ENCODE results near the gene RNPS1. TPM values are rescaled to one million over a fixed set of nuclear protein-coding genes. Genes with fewer than 3 reads are reported as not detected.
"Not testable (repeated sequence)": the region's sequence is repeated elsewhere in the genome, so short reads cannot be mapped to it uniquely, and the experiment has no call there.

RNPS1 gene
- total and polyA plus RNA-seq, 5 experiments from 2014 or later: 162 to 289 (median 197) TPM

DNA sequence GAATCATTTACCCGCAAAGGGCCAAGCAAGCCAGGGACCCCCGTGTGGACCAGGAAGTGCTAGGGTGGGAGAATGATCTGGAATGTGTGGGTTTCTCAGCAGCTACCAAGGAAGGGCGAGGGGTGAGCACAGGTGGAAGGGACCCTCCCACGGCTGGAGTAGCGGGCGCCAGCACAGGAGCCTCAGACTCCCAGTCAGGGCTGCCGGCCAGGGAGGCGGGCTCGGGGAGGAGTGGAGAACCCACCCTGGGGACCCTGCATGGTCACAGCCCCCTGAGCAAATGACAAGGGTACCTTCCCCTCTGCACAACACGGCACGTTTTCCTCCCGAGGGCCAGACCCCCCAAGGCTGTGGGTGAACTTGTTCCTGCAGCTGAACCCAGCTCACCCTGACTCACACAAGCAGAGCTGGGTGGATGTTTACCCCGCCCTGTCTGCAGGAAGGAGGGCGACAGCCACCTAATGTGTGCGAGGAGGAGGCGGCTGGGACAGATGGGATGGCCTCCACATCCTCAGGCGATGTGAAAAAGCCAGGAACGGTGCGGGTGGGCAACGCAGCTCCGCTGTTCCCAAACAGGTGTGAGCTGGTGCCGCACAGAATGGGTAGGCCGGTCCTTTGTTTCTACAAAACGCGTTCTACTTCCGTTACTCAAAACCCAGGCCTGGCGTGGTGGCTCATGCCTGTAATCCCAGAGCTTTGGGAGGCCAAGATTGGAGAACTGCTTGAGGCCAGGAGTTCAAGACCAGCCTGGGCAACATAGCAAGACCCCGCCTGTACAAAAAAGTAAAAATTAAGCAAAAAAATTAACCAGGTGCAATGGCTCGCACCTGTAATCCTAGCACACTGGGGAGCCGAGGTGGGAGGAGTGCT is 22.8 kb downstream of the RNPS1 start:
- Mint-ChIP-seq H3K27ac (peak overlapping the region in 1 of 10 donors; percentile 34), H3K27me3 (no peaks in the 10 kb centered on the region), H3K4me3 (no peak overlapping the region), H3K36me3 (peaks cover 0 to 3% (median 0%) of the 10 kb centered on the region in 3 donors), H3K9me3 (no peaks in the 10 kb centered on the region), H3K4me1 (peaks cover 0 to 3% (median under 1%) of the 10 kb centered on the region in 4 donors)
- DNase-seq (peak in 1 of 10 donors; percentile 56), ATAC-seq (no peak)
- POLR2A ChIA-PET: no interaction called here

DNA sequence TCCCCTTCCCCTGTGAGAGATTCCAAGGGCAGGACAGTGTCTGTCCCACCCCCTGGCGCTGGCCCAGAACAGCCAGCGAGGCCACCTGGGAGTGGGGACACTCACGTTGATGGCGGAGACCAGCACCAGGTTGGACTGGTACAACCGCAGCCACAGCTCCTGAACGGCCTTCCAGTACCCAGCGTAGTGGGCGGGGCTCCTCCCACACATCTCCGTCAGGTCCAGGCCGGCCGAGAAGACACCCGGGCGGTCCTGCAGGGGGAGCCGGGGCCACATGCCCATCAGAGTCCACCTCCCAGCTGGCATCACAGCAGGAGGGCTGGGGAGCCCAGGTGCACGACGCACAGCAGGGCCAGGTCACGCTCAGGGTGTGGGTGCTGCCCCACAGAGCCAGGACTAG is 23.6 kb downstream of the RNPS1 start:
- Mint-ChIP-seq H3K27me3 (no peaks in the 10 kb centered on the region), H3K36me3 (peaks cover 0 to 3% (median 0%) of the 10 kb centered on the region in 3 donors), H3K4me1 (no peaks in the 10 kb centered on the region), H3K9me3 (no peaks in the 10 kb centered on the region), H3K27ac (no peak overlapping the region), H3K4me3 (no peak overlapping the region)
- POLR2A ChIA-PET: no interaction called here
- DNase-seq (peak in 1 of 10 donors; percentile 53), ATAC-seq (no peak)

DNA sequence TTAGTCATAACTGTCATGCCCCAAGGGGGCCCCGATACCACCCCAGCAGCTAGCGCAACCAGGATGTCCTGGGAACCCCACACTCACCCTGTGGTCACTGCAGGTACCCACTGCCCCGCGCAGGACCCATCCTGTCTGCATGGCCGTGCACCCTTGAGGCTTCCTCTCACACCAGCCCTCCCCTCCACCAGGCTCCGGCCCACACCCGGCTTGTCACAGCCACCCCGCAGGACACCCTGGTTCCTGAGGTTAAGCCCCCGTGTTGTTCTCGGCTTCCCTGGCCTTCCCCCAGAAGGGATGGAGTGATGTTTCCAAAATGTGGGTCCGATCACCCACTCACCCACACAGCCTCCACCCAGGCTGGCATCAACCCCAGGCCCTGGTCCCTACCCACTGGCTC is 24.1 kb downstream of the RNPS1 start:
- no peak overlapping the region for H3K4me3 Mint-ChIP-seq
- H3K4me1 Mint-ChIP-seq: no peaks in the 10 kb centered on the region
- H3K27me3 Mint-ChIP-seq: no peaks in the 10 kb centered on the region
- DNase-seq (peak in 1 of 10 donors; percentile 15), ATAC-seq (no peak)
- no peaks in the 10 kb centered on the region for H3K9me3 Mint-ChIP-seq
- POLR2A ChIA-PET: no interaction called here
- H3K27ac Mint-ChIP-seq: no peak overlapping the region
- peaks cover 0 to 3% (median 0%) of the 10 kb centered on the region in 3 donors for H3K36me3 Mint-ChIP-seq

DNA sequence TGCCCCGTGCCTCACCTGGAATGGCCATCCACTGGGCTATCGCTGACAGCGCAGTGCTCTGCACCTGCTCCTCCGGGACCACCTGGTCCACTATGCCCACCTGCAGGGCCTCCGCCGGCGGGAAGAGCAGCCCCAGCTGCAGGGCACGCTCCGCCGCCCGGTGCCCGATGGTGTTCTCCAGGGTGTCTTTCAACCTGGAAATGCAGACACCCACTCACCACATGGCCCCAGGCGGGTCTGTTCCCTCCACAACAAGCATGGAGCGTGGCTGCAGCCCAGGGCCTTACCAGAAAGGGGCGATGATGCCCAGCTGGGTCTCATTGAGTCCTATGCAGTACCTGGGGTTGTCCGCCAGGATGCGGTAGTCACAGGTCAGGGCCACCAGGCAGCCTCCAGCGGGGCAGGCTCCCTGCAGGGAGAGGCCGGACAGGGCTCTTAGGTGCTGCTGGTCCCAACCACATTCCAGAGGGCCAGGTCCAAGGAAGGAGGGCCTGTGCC is 24.8 kb downstream of the RNPS1 start:
- Mint-ChIP-seq H3K27ac (peak overlapping the region in 1 of 10 donors; percentile 62), H3K27me3 (no peaks in the 10 kb centered on the region), H3K9me3 (no peaks in the 10 kb centered on the region), H3K4me1 (no peaks in the 10 kb centered on the region), H3K36me3 (peaks cover 0 to 3% (median 0%) of the 10 kb centered on the region in 3 donors), H3K4me3 (no peak overlapping the region)
- DNase-seq: peak in 1 of 10 donors; percentile 63
- ATAC-seq: no peak
- POLR2A ChIA-PET: no interaction called here

DNA sequence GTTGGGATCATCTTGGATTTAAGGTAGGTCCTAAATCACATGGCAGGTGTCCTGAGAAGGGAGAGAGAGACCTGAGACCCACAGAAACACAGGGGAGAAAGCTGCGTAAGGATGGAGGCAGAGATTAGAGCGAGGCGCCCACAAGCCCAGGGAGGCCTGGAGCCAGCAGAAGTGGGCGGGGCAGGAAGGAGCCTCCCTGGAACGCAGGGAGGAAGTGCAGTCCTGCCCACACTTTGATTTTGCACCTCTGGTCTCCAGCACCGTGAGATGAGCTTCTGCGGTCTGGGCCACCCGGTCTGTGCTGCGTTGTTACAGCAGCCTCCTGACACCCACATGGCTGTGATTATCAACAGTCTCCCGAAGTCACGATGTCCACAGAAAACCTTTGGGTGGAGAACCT is 25.3 kb downstream of the RNPS1 start:
- Mint-ChIP-seq H3K36me3 (peaks cover 0 to 3% (median 0%) of the 10 kb centered on the region in 3 donors), H3K4me1 (no peaks in the 10 kb centered on the region), H3K9me3 (no peaks in the 10 kb centered on the region), H3K27ac (peak overlapping the region in 1 of 10 donors; percentile 25), H3K4me3 (no peak overlapping the region), H3K27me3 (no peaks in the 10 kb centered on the region)
- no peak for ATAC-seq
- DNase-seq: no peak
- POLR2A ChIA-PET: no interaction called here

DNA sequence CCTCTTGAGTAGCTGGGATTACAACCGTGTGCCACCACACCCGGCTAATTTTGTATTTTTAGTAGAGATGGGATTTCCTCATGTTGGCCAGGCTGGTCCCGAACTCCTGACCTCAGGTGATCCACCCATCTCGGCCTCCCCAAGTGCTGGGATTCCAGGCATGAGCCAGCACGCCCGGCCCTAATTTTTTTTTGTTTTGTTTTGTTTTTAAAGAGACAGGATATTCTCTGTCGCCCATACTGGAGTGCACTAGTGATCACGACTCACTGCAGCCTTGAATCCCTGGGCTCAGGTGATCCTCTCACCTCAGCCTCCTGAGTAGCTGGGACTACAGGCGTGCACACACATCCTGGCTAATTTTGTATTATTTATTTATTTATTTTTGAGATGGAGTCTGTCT is 27.6 kb downstream of the RNPS1 start:
- H3K36me3 Mint-ChIP-seq, H3K9me3 Mint-ChIP-seq, ATAC-seq, POLR2A ChIA-PET, H3K27ac Mint-ChIP-seq, H3K27me3 Mint-ChIP-seq, DNase-seq, H3K4me1 Mint-ChIP-seq, H3K4me3 Mint-ChIP-seq: not testable (repeated sequence)

DNA sequence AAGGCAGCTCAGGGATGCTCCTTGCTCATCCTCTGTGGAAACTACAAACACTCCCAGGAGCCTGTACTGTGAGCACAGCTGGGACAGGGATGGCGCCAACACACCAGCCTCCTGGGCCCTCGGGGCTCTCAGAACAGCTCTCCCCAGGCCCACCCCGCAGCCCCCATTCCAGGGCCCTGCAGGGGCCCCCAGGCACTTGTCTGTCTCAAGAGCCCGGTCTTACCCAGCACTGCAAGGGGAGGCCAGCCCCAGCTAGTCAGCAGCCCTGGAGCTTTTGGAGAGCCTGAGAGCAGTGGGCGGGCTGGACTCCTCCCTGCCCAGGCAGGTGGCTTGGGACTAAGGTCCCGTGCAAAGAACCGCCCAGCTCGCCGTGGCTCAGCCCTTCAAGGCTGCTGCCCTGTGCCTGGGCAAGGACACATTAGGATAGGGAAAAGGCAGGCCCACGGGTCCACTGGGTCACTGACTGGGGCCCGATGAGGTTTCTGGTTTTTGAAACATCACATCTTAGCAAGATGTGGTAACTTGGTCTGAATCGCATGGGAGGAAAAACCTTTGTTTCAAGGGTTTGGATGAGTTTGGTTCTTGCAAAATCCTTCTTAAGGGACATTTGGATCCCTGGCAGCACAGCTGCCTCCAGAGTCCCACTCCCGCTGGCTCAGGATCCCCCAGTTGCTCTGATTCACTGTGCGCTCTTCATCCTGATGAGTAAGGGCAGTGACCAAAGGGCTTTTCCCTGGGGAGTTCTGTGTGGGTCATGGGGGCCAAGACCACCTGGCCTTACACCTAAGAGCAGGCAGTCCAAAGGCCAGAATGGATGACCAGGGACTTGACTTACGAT is 28.9 kb downstream of the RNPS1 start:
- peak in 1 of 10 donors; percentile 56 for DNase-seq
- no peak overlapping the region for H3K4me3 Mint-ChIP-seq
- H3K27me3 Mint-ChIP-seq: peaks cover 0 to 5% (median 0%) of the 10 kb centered on the region in 5 donors
- H3K4me1 Mint-ChIP-seq: peaks cover 0 to 3% (median 0%) of the 10 kb centered on the region in 4 donors
- POLR2A ChIA-PET: interaction anchor here (1.9 kb wide), 1 partner anchor 12 kb away, joined by 7 read pairs; the partner anchor contains the start of gene ECI1
- peak overlapping the region in 1 of 10 donors; percentile 7 for H3K27ac Mint-ChIP-seq
- H3K9me3 Mint-ChIP-seq: no peaks in the 10 kb centered on the region
- peaks cover 0 to 15% (median 8%) of the 10 kb centered on the region in 3 donors for H3K36me3 Mint-ChIP-seq
- no peak for ATAC-seq

DNA sequence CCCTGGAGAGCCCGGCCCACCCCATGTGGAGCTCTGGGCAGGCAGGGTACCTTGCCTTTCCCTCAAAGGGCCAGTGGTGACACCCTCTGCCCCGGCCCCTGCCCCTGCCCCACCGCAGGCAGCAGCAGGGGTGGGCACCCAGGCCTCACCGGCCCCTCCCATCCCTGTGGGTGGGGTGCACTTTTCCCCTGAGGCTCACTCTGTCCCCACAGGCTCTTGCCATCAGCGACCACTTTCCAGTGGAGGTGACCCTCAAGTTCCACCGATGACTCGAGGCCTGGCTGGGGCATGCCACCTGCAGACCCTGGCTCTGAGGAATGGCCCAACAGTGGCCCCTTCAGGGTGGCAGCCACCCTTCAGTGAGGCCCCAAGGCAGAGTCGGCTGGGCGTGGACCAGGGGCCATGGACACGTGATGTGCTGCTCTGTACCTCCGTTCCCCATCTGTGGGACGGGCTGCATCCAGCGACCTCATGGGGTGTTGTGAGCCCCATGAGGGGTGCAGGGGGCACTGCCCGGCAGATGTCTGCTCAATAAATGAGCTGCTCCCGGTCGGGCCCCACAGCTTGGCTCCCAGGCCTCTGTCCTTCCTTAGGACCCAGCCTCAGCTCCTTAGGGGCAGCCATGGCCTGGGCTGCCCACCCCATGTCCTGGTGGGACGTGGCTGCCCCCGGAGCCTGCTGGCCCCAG is 29.6 kb downstream of the RNPS1 start:
- Mint-ChIP-seq H3K27ac (no peak overlapping the region), H3K27me3 (peaks cover 0 to 8% (median 0%) of the 10 kb centered on the region in 5 donors), H3K4me1 (peaks cover 0 to 3% (median 0%) of the 10 kb centered on the region in 4 donors), H3K9me3 (no peaks in the 10 kb centered on the region), H3K4me3 (no peak overlapping the region), H3K36me3 (peaks cover 0 to 19% (median 11%) of the 10 kb centered on the region in 3 donors)
- DNase-seq (peak in 1 of 10 donors; percentile 46), ATAC-seq (no peak)
- POLR2A ChIA-PET: interaction anchor here (0.6 to 1.9 kb wide), 3 partner anchors 13 to 767 kb away, joined by 3 to 7 read pairs (median 3); partner anchors contain the start of genes ECI1 and TBC1D24

DNA sequence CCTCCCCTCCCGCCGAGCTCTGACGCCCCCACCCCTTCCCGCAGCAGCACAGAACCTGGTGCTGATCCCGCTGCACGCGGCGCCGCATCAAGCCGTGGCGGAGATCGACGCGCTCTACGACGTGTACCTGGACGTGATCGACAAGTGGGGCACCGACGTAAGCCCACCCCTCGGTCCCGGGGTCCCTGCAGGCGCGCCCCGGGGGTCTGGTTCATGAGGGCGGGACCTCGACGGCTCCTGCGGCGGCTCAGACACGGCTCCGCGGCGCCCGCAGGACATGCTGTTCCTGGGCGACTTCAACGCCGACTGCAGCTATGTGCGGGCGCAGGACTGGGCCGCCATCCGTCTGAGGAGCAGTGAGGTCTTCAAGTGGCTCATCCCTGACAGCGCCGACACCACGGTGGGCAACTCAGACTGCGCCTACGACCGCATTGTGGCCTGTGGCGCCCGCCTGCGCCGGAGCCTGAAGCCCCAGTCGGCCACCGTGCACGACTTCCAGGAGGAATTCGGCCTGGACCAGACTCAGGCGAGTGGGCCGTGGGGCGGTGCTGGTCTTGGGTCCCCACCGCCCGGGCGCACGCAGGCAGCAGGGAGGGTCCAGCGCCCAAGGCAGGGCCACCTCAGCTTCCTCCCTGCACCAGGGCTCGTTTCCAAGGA is 30.3 kb downstream of the RNPS1 start:
- H3K36me3 Mint-ChIP-seq: peaks cover 0 to 22% (median 14%) of the 10 kb centered on the region in 3 donors
- ATAC-seq: no peak
- POLR2A ChIA-PET: interaction anchor here (0.6 to 1.4 kb wide), 2 partner anchors 237 to 767 kb away, joined by 3 read pairs; partner anchors contain the start of gene TBC1D24
- no peaks in the 10 kb centered on the region for H3K9me3 Mint-ChIP-seq
- H3K4me1 Mint-ChIP-seq: peaks cover 0 to 3% (median 0%) of the 10 kb centered on the region in 4 donors
- H3K4me3 Mint-ChIP-seq: peak overlapping the region in 1 of 10 donors; percentile 18
- H3K27ac Mint-ChIP-seq: no peak overlapping the region
- peak in 1 of 10 donors; percentile 47 for DNase-seq
- H3K27me3 Mint-ChIP-seq: peaks cover 0 to 8% (median 0%) of the 10 kb centered on the region in 5 donors

DNA sequence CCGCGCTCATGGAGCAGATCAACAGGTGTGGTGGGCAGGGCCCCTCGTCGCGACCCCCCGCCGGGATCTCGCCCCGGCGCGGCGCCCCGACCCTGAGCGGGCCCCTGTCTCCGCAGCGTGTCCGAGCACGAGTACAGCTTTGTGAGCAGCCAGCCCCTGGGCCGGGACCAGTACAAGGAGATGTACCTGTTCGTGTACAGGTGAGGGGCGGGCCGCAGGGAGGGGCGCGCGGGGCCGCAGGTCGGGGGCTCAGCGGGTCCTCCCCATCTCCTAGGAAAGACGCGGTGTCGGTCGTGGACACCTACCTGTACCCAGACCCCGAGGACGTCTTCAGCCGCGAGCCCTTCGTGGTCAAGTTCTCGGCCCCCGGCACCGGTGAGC is 30.8 kb downstream of the RNPS1 start:
- no peaks in the 10 kb centered on the region for H3K9me3 Mint-ChIP-seq
- POLR2A ChIA-PET: interaction anchor here (1.4 kb wide), 1 partner anchor 238 kb away, joined by 3 read pairs; the partner anchor contains the start of gene TBC1D24
- ATAC-seq (no peak), DNase-seq (peak in 1 of 10 donors; percentile 55)
- H3K27me3 Mint-ChIP-seq: peaks cover 0 to 8% (median 0%) of the 10 kb centered on the region in 5 donors
- no peak overlapping the region for H3K27ac Mint-ChIP-seq
- H3K4me3 Mint-ChIP-seq: peak overlapping the region in 1 of 10 donors; percentile 18
- peaks cover 0 to 3% (median 0%) of the 10 kb centered on the region in 4 donors for H3K4me1 Mint-ChIP-seq
- peaks cover 0 to 21% (median 15%) of the 10 kb centered on the region in 3 donors for H3K36me3 Mint-ChIP-seq

DNA sequence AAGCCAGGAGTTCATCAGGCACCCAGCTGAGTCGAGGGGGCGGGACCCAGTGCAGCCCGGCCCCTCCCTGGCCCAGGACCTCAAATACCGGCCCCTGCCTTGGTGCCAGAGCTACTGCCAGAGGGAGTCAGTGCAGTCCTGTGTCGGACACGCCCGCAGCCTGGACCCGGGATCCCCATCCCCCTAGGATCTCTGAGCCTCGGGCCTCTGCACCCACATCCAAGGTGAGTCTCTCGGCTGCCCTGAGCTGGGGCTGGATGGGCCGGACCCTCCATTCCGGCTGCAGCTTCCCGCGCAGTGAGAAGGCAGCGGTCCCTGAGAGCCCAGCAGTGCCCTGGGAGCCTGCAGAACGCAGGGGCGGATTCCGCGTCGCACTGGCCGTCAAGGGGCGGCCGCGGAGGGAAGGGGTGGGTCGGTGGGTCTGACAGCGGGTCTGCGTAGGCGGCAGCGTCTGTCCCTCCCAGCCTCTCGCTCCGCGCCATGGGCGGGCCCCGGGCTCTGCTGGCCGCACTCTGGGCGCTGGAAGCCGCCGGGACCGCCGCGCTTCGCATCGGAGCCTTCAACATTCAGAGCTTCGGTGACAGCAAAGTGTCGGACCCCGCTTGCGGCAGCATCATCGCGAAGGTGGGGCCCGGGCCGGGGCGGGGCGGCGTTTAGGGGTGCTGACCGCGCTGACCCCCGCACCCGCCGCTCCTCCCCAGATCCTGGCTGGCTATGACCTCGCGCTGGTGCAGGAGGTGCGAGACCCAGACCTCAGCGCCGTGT is 31.4 kb downstream of the RNPS1 start, which contains the start of gene DNASE1L2:
Gene DNASE1L2 (plus strand): TSS at position 108 of the 765 bp plus-strand sequence. CDS start 373 bp downstream, at position 481.
- peaks cover 0 to 8% (median 0%) of the 10 kb centered on the region in 5 donors for H3K27me3 Mint-ChIP-seq
- POLR2A ChIA-PET: interaction anchor here (0.6 to 1.3 kb wide), 3 partner anchors 11 to 859 kb away, joined by 3 to 7 read pairs (median 3); partner anchors contain the start of gene PGP
- ATAC-seq (peak in 1 of 2 donors; percentile 32), DNase-seq (peak in 1 of 10 donors; percentile 56)
- H3K4me1 Mint-ChIP-seq: peaks cover 0 to 3% (median 0%) of the 10 kb centered on the region in 4 donors
- peaks cover 0 to 27% (median 16%) of the 10 kb centered on the region in 3 donors for H3K36me3 Mint-ChIP-seq
- H3K9me3 Mint-ChIP-seq: no peaks in the 10 kb centered on the region
- H3K4me3 Mint-ChIP-seq: no peak within 1 kb of the TSS
- no peak within 1 kb of the TSS for H3K27ac Mint-ChIP-seq
